Measurements from ENCODE around the gene CDH8. TPM values are rescaled to one million over a fixed set of nuclear protein-coding genes. Genes with fewer than 3 reads are reported as not detected.

The CDH8 gene
- total and polyA plus RNA-seq, 2 donors (not counting 1 experiment from before 2014, with no cell fraction given): not detected

GRCh38 chr16:61934601-61935000 is 101.6 kb downstream of the CDH8 start:
- H3K9ac ChIP-seq (ENCODE audit: insufficient read depth, low read length): no peak overlapping the region
- H2AFZ ChIP-seq (ENCODE audit: low read length): no peak overlapping the region
- TF ChIP-seq EZH2 (IDR thresholded peaks at IDR 0.05; ENCODE audit: low read length, missing control alignments) (no peak), CTCF (conservative IDR thresholded peaks at IDR 0.05 in 1 of 2, IDR thresholded peaks at IDR 0.05 in 1 of 2; ENCODE audit: low read depth in 1 of 2, low read length in 2 of 2) (no peak)
- H3K9me3 ChIP-seq (ENCODE audit: control insufficient read depth, insufficient read depth, low read depth, low read length): no peaks in the 10 kb centered on the region
- H3K4me2 ChIP-seq (ENCODE audit: extremely low read depth, insufficient read depth, low read length): no peak overlapping the region
- no peak for DNase-seq (ENCODE audit: low read depth in 2 of 2)
- no peak overlapping the region for H3K4me3 ChIP-seq (replicated peaks in 1 of 4; ENCODE audit: control extremely low read depth in 1 of 4, insufficient read depth in 1 of 4, low read depth in 3 of 4, low read length in 4 of 4)
- no peaks in the 10 kb centered on the region for H3K36me3 ChIP-seq (ENCODE audit: control insufficient read depth, insufficient read depth, low read length)
- no peak overlapping the region for H3K27ac ChIP-seq (ENCODE audit: insufficient read depth, low read length)
- H3K79me2 ChIP-seq (ENCODE audit: control insufficient read depth, insufficient read depth, low read length): no peaks in the 10 kb centered on the region
- no peaks in the 10 kb centered on the region for H3K4me1 ChIP-seq (ENCODE audit: control insufficient read depth, extremely low read depth, insufficient read depth, low read length)
- H4K20me1 ChIP-seq (ENCODE audit: control insufficient read depth, extremely low read depth, insufficient read depth, low read length): no peaks in the 10 kb centered on the region
- H3K27me3 ChIP-seq (ENCODE audit: control insufficient read depth, insufficient read depth, low read length): no peaks in the 10 kb centered on the region

GRCh38 chr16:61929776-61930175 is 106.5 kb downstream of the CDH8 start:
- Histone ChIP-seq H4K20me1 (ENCODE audit: control insufficient read depth, extremely low read depth, insufficient read depth, low read length) (no peaks in the 10 kb centered on the region), H3K36me3 (ENCODE audit: control insufficient read depth, insufficient read depth, low read length) (no peaks in the 10 kb centered on the region), H3K4me2 (ENCODE audit: extremely low read depth, insufficient read depth, low read length) (no peak overlapping the region), H3K4me3 (replicated peaks in 1 of 4; ENCODE audit: control extremely low read depth in 1 of 4, insufficient read depth in 1 of 4, low read depth in 3 of 4, low read length in 4 of 4) (no peak overlapping the region), H3K79me2 (ENCODE audit: control insufficient read depth, insufficient read depth, low read length) (no peaks in the 10 kb centered on the region), H2AFZ (ENCODE audit: low read length) (no peak overlapping the region), H3K9me3 (ENCODE audit: control insufficient read depth, insufficient read depth, low read depth, low read length) (no peaks in the 10 kb centered on the region), H3K4me1 (ENCODE audit: control insufficient read depth, extremely low read depth, insufficient read depth, low read length) (no peaks in the 10 kb centered on the region), H3K27me3 (ENCODE audit: control insufficient read depth, insufficient read depth, low read length) (no peaks in the 10 kb centered on the region), H3K9ac (ENCODE audit: insufficient read depth, low read length) (no peak overlapping the region), H3K27ac (ENCODE audit: insufficient read depth, low read length) (no peak overlapping the region)
- no peak for DNase-seq (ENCODE audit: low read depth in 2 of 2)
- TF ChIP-seq CTCF (conservative IDR thresholded peaks at IDR 0.05 in 1 of 2, IDR thresholded peaks at IDR 0.05 in 1 of 2; ENCODE audit: low read depth in 1 of 2, low read length in 2 of 2): no peak
- TF ChIP-seq EZH2 (IDR thresholded peaks at IDR 0.05; ENCODE audit: low read length, missing control alignments): no peak

GRCh38 chr16:61926766-61927165 is 109.5 kb downstream of the CDH8 start:
- no peaks in the 10 kb centered on the region for H3K27me3 ChIP-seq (ENCODE audit: control insufficient read depth, insufficient read depth, low read length)
- H3K9ac ChIP-seq (ENCODE audit: insufficient read depth, low read length): no peak overlapping the region
- H3K4me2 ChIP-seq (ENCODE audit: extremely low read depth, insufficient read depth, low read length): no peak overlapping the region
- no peak overlapping the region for H2AFZ ChIP-seq (ENCODE audit: low read length)
- H3K4me1 ChIP-seq (ENCODE audit: control insufficient read depth, extremely low read depth, insufficient read depth, low read length): no peaks in the 10 kb centered on the region
- TF ChIP-seq EZH2 (IDR thresholded peaks at IDR 0.05; ENCODE audit: low read length, missing control alignments): no peak
- no peak for TF ChIP-seq CTCF (conservative IDR thresholded peaks at IDR 0.05 in 1 of 2, IDR thresholded peaks at IDR 0.05 in 1 of 2; ENCODE audit: low read depth in 1 of 2, low read length in 2 of 2)
- H3K36me3 ChIP-seq (ENCODE audit: control insufficient read depth, insufficient read depth, low read length): no peaks in the 10 kb centered on the region
- no peaks in the 10 kb centered on the region for H3K79me2 ChIP-seq (ENCODE audit: control insufficient read depth, insufficient read depth, low read length)
- H3K4me3 ChIP-seq (replicated peaks in 1 of 4; ENCODE audit: control extremely low read depth in 1 of 4, insufficient read depth in 1 of 4, low read depth in 3 of 4, low read length in 4 of 4): no peak overlapping the region
- no peaks in the 10 kb centered on the region for H3K9me3 ChIP-seq (ENCODE audit: control insufficient read depth, insufficient read depth, low read depth, low read length)
- peak in 1 of 2 donors; percentile 21 for DNase-seq (ENCODE audit: low read depth in 2 of 2)
- no peak overlapping the region for H3K27ac ChIP-seq (ENCODE audit: insufficient read depth, low read length)
- no peaks in the 10 kb centered on the region for H4K20me1 ChIP-seq (ENCODE audit: control insufficient read depth, extremely low read depth, insufficient read depth, low read length)
